ENCODE results near the gene PRR16.

PRR16 gene

DNA sequence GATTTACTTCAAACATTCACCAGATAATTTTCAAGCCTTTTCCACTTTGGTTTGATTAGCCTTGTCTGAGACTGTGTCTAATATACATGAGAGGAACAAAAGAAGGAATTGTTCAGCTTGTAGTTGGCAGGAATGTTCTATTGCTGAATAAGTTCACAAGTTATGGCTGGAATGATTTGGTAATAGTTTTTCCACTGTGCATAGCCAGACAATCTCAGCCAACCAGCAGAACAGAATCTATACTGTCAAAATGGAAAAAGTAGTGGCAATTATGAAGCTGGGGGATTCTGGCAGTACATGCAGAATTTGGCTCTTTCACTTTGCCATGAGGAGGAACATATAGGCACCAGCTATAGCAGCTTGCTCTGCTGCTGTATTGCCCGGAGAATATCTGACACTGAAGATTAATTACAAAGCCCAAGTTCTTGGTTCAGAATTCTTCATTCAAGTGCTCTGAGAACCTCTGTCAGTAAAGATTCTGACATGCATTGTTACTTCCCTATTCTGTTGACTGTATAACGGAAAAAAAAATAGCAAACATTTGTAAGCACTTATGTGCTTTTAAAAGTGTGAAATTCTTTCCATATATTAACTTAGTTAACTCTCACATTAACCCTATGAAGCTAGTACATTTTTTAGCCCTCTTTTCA is 150.6 kb downstream of the PRR16 start:
- no peak for TF ChIP-seq CTCF (IDR thresholded peaks at IDR 0.05; ENCODE audit: low read depth, low read length, missing control alignments)
- DNase-seq (ENCODE audit: low read depth): peak; percentile 66
- H3K4me3 ChIP-seq (ENCODE audit: low read depth, low read length): no peak overlapping the region
- in situ Hi-C loops (cut with HindIII; ENCODE audit: low sequenced_read_pairs): no loop called here

DNA sequence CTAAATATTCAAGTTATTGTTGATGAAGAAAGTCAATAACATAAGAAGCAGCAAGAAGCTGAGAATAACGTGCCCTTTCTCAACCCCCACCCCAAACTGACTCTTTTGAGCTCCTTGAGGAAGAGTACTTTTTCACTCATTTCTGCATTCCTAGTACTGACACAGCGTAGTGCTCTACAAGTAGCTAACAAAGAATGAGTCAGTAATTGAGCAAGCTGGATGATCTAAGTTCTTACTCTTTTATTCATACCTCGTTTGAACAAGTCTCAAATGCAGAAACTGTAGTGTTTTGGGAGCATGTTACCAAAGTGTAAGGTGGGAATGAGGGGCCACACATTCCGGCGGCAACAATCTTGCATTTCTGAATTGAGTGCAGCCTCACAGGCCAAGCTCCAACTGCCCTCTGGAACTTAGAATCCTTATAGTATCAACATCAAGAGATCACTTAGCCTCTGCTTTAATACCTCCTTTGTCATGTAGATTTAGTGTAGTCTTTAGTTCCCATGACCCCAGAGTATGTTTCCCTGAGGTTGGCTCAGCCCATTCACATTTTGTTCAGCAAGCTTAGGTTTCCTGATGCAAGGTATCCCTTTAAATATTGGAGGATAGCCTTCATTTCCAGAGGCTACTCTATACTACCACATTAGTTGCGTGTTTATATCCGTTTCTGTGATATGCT is 152.0 kb downstream of the PRR16 start:
- no peak for TF ChIP-seq CTCF (IDR thresholded peaks at IDR 0.05; ENCODE audit: low read depth, low read length, missing control alignments)
- in situ Hi-C loops (cut with HindIII; ENCODE audit: low sequenced_read_pairs): no loop called here
- DNase-seq (ENCODE audit: low read depth): peak; percentile 54
- H3K4me3 ChIP-seq (ENCODE audit: low read depth, low read length): no peak overlapping the region

DNA sequence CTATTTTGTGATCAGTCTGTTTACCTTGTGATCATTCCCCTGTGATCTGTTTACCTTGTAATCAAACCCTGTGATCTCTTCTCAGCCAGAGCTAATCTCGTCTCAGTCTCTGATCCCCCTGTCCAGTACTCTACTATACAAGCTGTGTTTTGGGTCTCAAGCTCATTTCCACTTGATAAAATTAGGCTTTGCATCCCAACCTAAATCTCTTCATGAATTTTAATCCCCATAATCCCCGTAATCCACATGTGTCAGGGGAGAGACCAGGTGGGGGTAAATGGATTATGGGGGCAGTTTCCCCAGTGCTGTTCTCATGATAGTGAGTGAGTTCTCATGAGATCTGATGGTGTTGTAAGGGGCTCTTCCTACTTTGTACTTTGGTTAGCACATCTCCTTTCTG is 157.2 kb downstream of the PRR16 start:
- H3K4me3 ChIP-seq (ENCODE audit: low read depth, low read length): no peak overlapping the region
- TF ChIP-seq CTCF (IDR thresholded peaks at IDR 0.05; ENCODE audit: low read depth, low read length, missing control alignments): no peak
- in situ Hi-C loops (cut with HindIII; ENCODE audit: low sequenced_read_pairs): no loop called here
- DNase-seq (ENCODE audit: low read depth): no peak

GRCh38 chr5:120624021-120624563 is 160.0 kb downstream of the PRR16 start:
- in situ Hi-C loops (cut with HindIII; ENCODE audit: low sequenced_read_pairs): no loop called here
- peak; percentile 19 for DNase-seq (ENCODE audit: low read depth)
- no peak for TF ChIP-seq CTCF (IDR thresholded peaks at IDR 0.05; ENCODE audit: low read depth, low read length, missing control alignments)
- no peak overlapping the region for H3K4me3 ChIP-seq (ENCODE audit: low read depth, low read length)

- in situ Hi-C loops (cut with HindIII; ENCODE audit: low sequenced_read_pairs): loop anchor here (25.0 kb wide), 1 partner anchor 1141 kb away; no protein-coding TSS in a partner anchor
Measured at GRCh38 chr5:120628156-120628555, 164.1 kb downstream of the PRR16 start.

DNA sequence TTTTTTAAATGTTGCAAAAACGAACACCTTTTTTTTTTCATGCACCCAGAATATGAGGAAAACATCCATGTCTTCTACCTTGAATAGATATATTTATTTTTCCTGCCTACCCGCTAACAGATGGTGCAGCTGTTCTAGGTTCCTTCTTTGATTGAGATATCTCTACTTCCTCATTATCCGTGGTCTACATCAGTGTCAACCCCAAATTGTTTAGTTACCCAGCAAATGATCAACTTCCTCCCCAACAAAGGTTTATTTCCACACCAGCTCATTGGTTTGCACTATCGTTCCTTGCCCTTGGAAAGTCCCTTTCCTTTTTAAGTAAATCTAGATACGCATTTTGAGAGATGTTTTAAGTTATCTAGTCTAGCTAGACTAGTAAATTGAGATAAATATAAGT is 166.4 kb downstream of the PRR16 start:
- in situ Hi-C loops (cut with HindIII; ENCODE audit: low sequenced_read_pairs): loop anchor here (25.0 kb wide), 1 partner anchor 1143 kb away; no protein-coding TSS in a partner anchor
- no peak for DNase-seq (ENCODE audit: low read depth)
- no peak overlapping the region for H3K4me3 ChIP-seq (ENCODE audit: low read depth, low read length)
- TF ChIP-seq CTCF (IDR thresholded peaks at IDR 0.05; ENCODE audit: low read depth, low read length, missing control alignments): no peak

More at GRCh38 chr5:120628156-120628555, 164.1 kb downstream of the PRR16 start:
- H3K4me3 ChIP-seq (ENCODE audit: low read depth, low read length): no peak overlapping the region
- TF ChIP-seq CTCF (IDR thresholded peaks at IDR 0.05; ENCODE audit: low read depth, low read length, missing control alignments): no peak
- DNase-seq (ENCODE audit: low read depth): no peak

Data from astrocyte of the cerebellum (primary cell).